Glutamatergic neuron (in vitro differentiated cells): ENCODE results near the gene GATAD2B. TPM values are rescaled to one million over a fixed set of nuclear protein-coding genes. Genes with fewer than 3 reads are reported as not detected.
A peak's percentile ranks its signal among the peaks of the same experiment; 100 is the strongest.
"Not testable (repeated sequence)": the region's sequence is repeated elsewhere in the genome, so short reads cannot be mapped to it uniquely, and the experiment has no call there.

Source experiments
- DNase-seq: peaks from one replicate; pipeline ENCODE4 v3.0.0; 2022
- H3K27ac Mint-ChIP-seq: one replicate; pipeline ENCODE4 v1.8.0; 2020; ENCODE audit warnings: mild to moderate bottlenecking, mixed read lengths, inconsistent platforms; ENCODE audit not compliant: unreplicated experiment
- H3K27me3 Mint-ChIP-seq: one replicate; pipeline ENCODE4 v1.8.0; 2020; ENCODE audit warnings: mild to moderate bottlenecking, moderate library complexity, mixed read lengths, inconsistent platforms; ENCODE audit not compliant: unreplicated experiment
- H3K36me3 Mint-ChIP-seq: one replicate; pipeline ENCODE4 v1.8.0; 2020; ENCODE audit warnings: mild to moderate bottlenecking, mixed read lengths, inconsistent platforms; ENCODE audit not compliant: unreplicated experiment
- H3K4me1 Mint-ChIP-seq: one replicate; pipeline ENCODE4 v1.8.0; 2020; ENCODE audit warnings: mild to moderate bottlenecking, low read depth, mixed read lengths, inconsistent platforms; ENCODE audit not compliant: unreplicated experiment
- H3K4me3 Mint-ChIP-seq: one replicate; pipeline ENCODE4 v1.8.0; 2020; ENCODE audit warnings: mild to moderate bottlenecking, mixed read lengths, inconsistent platforms; ENCODE audit not compliant: unreplicated experiment
- H3K9me3 Mint-ChIP-seq: one replicate; pipeline ENCODE4 v1.8.0; 2020; ENCODE audit warnings: mild to moderate bottlenecking, moderate library complexity, mixed read lengths, inconsistent platforms; ENCODE audit not compliant: unreplicated experiment
- total RNA-seq: library from RNA; stranded (reverse); fragmentation: NEBNext Ultra II Directional; extraction: Animal tissue kit (Norgen Biotek cat#: 25700); gene quantifications from one replicate; pipeline ENCODE4 v1.2.1, GENCODE V29; 2021; ENCODE audit not compliant: unreplicated experiment
- TF ChIP-seq, protein P1 (sequence below): fragments of 200-600 bp; sonication (generic); IDR thresholded peaks from one replicate; pipeline ENCODE4 v1.5.0; 2021; ENCODE audit not compliant: partially characterized antibody, unreplicated experiment

The GATAD2B gene
- total RNA-seq, 1 donor from 2014 or later = 57.6 TPM

DNA sequence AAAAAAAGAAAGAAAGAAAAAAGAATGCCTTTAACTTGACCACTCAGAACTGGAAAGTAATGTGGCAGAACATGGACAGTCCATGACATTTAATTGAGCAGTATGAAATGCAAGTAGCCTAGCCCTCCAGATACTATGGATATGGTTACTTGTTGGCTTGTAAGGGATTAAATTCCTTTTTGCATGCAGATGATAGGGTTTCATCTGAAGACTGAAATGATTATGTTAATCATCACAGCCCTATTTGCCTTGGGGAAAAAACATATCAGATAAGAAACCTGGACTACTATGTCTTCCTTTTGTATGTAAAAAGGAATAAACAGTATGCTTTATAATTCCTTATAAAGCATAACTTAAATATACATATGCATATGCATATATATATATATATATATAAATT lies 66.0 kb downstream of the GATAD2B start:
- TF ChIP-seq, protein P1, sequence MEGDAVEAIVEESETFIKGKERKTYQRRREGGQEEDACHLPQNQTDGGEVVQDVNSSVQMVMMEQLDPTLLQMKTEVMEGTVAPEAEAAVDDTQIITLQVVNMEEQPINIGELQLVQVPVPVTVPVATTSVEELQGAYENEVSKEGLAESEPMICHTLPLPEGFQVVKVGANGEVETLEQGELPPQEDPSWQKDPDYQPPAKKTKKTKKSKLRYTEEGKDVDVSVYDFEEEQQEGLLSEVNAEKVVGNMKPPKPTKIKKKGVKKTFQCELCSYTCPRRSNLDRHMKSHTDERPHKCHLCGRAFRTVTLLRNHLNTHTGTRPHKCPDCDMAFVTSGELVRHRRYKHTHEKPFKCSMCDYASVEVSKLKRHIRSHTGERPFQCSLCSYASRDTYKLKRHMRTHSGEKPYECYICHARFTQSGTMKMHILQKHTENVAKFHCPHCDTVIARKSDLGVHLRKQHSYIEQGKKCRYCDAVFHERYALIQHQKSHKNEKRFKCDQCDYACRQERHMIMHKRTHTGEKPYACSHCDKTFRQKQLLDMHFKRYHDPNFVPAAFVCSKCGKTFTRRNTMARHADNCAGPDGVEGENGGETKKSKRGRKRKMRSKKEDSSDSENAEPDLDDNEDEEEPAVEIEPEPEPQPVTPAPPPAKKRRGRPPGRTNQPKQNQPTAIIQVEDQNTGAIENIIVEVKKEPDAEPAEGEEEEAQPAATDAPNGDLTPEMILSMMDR = no peak
- DNase-seq = no peak
- no peak overlapping the region for H3K27ac Mint-ChIP-seq
- H3K4me3 Mint-ChIP-seq = no peak overlapping the region
- peaks cover 4% of the 10 kb centered on the region for H3K36me3 Mint-ChIP-seq
- peaks cover 2% of the 10 kb centered on the region for H3K4me1 Mint-ChIP-seq
- peaks cover 2% of the 10 kb centered on the region for H3K9me3 Mint-ChIP-seq
- H3K27me3 Mint-ChIP-seq = peaks cover 2% of the 10 kb centered on the region

DNA sequence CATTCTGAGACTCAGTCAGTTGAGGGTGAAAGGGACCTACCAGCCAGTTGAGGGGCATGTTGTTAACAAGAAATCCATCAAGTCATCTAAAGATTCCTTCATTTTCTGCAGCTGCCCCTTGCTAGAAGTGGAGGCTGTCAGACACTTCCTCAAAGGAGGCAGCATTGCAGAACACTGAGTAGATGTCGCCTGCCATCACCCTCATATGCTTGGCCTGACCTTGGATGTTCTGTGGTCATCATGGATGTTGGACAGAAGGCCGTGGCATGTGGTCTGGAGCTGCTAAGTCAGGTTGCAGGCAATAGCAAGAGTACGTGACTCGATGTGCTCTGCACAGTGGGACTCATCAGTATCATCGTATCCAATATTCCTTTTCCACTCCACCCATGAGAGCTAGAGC lies 70.6 kb downstream of the GATAD2B start:
- DNase-seq = no peak
- Mint-ChIP-seq H3K4me3 (no peak overlapping the region), H3K9me3 (peaks cover 5% of the 10 kb centered on the region), H3K27me3 (peaks cover 2% of the 10 kb centered on the region), H3K27ac (peak overlapping the region; percentile 30), H3K4me1 (peaks cover 2% of the 10 kb centered on the region), H3K36me3 (peaks cover 9% of the 10 kb centered on the region)
- TF ChIP-seq, protein P1 = no peak

DNA sequence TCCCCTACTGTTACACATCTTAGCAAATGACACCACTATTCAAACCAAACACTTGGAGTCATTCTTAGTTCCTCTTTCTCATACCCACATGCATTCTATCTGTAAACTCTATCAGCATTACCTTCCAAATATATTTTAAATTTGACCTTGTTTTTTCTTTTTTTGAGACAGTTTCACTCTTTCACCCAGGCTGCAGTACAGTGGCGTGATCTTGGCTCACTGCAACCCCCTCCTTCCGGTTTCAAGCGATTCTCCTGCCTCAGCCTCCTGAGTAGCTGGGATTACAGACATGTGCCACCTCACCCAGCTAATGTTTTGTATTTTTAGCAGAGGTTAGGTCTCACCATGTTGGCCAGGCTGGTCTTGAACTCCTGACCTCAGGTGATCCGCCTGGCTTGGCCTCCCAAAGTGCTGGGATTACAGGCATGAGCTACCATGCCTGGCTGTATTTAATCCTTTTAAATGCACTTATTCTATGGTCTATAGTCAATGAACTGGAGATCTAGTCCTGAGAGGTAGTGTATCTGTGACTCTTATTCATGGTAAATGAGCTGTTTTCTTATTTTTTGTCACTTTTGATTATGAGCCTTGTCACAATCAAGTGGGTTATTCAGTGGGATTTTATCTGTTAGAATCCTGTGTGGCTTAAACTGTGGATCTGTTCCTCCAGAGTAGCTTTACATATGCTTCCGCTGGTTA lies 73.1 kb downstream of the GATAD2B start:
- Mint-ChIP-seq H3K36me3 (peaks cover 9% of the 10 kb centered on the region), H3K27ac (no peak overlapping the region), H3K4me3 (no peak overlapping the region)

DNA sequence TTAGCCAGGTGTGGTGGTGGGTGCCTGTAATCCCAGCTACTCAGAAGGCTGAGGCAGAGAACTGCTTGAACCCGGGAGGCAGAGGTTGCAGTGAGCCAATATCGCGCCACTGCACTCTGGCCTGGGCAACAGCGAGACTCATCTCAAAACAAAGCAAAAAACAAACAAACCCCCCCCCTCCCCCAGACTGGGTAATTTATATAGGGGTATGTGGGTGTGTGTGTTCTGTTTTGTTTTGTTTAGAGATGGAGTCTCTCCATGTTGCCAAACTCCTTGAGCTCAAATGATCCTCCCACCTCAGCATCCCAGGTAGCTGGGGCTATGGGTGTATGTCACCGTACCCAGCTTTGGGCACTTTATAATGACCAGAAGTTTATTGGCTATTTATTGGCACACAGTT lies 74.0 kb downstream of the GATAD2B start:
- peaks cover 9% of the 10 kb centered on the region for H3K36me3 Mint-ChIP-seq

More for the DNA sequence above, 73.1 kb downstream of the GATAD2B start:
- TF ChIP-seq, protein P1 = no peak
- Mint-ChIP-seq H3K4me1 (peaks cover 2% of the 10 kb centered on the region), H3K27me3 (no peaks in the 10 kb centered on the region), H3K9me3 (peaks cover 5% of the 10 kb centered on the region)
- DNase-seq = no peak

DNA sequence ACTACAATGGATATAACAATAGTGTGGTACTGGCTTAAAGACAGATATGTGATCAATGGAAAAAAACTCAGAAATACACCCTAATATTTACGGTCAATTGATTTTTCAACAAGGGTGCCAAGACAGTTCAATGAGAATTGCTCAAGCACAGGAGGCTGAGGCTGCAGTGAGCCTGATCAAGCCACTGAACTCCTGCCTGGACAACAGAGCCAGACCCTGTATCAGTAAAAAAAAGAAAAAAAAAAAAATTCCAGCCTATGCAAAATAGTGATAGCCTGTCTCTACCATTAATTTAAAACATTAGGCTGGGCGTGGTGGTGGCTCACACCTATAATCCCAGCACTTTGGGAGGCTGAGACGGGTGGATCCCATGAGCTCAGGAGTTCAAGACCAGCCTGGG lies 77.6 kb downstream of the GATAD2B start:
- Mint-ChIP-seq H3K27me3 (no peaks in the 10 kb centered on the region), H3K4me3 (no peak overlapping the region), H3K9me3 (peaks cover 5% of the 10 kb centered on the region), H3K27ac (no peak overlapping the region), H3K4me1 (peaks cover 2% of the 10 kb centered on the region), H3K36me3 (no peaks in the 10 kb centered on the region)
- TF ChIP-seq, protein P1 = no peak
- no peak for DNase-seq

More for the DNA sequence above, 74.0 kb downstream of the GATAD2B start:
- TF ChIP-seq, protein P1 = no peak
- H3K4me1 Mint-ChIP-seq = peaks cover 2% of the 10 kb centered on the region
- H3K9me3 Mint-ChIP-seq = peaks cover 6% of the 10 kb centered on the region
- no peak overlapping the region for H3K27ac Mint-ChIP-seq
- H3K27me3 Mint-ChIP-seq = no peaks in the 10 kb centered on the region
- DNase-seq = no peak
- H3K4me3 Mint-ChIP-seq = no peak overlapping the region

DNA sequence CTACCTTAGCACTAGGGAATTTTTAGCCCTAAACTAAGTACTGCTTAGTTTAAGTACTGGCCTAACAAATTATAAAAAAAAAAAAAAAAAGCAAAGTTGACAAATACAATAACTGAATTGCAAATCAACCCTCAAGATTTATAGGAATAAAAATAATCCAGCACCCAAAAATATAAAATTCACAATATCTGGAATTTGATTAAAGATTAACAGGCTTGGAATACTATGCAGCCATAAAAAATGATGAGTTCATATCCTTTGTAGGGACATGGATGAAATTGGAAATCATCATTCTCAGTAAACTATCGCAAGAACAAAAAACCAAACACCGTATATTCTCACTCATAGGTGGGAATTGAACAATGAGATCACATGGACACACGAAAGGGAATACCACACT lies 78.4 kb downstream of the GATAD2B start:
- H3K9me3 Mint-ChIP-seq, H3K4me1 Mint-ChIP-seq, H3K27ac Mint-ChIP-seq, H3K4me3 Mint-ChIP-seq, DNase-seq, H3K36me3 Mint-ChIP-seq, H3K27me3 Mint-ChIP-seq: not testable (repeated sequence)
